K562 (cell line): ENCODE measurements around the gene ACLY.
A peak's percentile ranks its signal among the peaks of the same experiment; 100 is the strongest.

Source experiments
- JUN ChIP-seq, 2 experiments: sonication (generic) in 1 of 2; formaldehyde crosslinking in 1 of 2; IDR thresholded peaks; 2 replicates each; pipeline versions ENCODE4 v1.6.1 to v1.8.0; 2012 to 2022; ENCODE audit warnings: borderline replicate concordance in 2 of 2, mild to moderate bottlenecking in 2 of 2, improper control_type of control experiment in 1 of 2, low read depth in 1 of 2, low read length in 1 of 2, missing genetic modification reagents in 1 of 2
- TBL1XR1 ChIP-seq, 2 experiments: IDR thresholded peaks; 2 replicates each; pipeline ENCODE4 v1.6.1; 2012; ENCODE audit warnings: improper control_type of control experiment in 2 of 2, low read length in 2 of 2, mild to moderate bottlenecking in 1 of 2
- ZFP30 ChIP-seq: fragments of 250-450 bp; sonication (Bioruptor Pico); IDR thresholded peaks from 2 replicates; pipeline ENCODE4 v1.8.0; 2022; ENCODE audit warnings: moderate library complexity, mild to moderate bottlenecking, inconsistent platforms, borderline replicate concordance
- TF ChIP-seq, protein P1 (sequence below): sonication (generic); formaldehyde crosslinking; IDR thresholded peaks from 2 replicates; pipeline ENCODE4 v1.9.0; 2022; ENCODE audit warnings: mild to moderate bottlenecking, missing genetic modification reagents
- TF ChIP-seq, protein P2 (sequence below): sonication (generic); formaldehyde crosslinking; IDR thresholded peaks from 2 replicates; pipeline ENCODE4 v1.8.1; 2023; ENCODE audit warnings: mild to moderate bottlenecking, missing genetic modification reagents
- TF ChIP-seq, protein P3 (sequence below), 2 experiments: IDR thresholded peaks in 1 of 2; conservative IDR thresholded peaks in 1 of 2; 2 replicates each; pipeline ENCODE4 v1.6.1; 2016; ENCODE audit warnings: low read depth in 2 of 2, mild to moderate bottlenecking in 1 of 2, missing compliant biosample characterization in 1 of 2, missing genetic modification characterization in 1 of 2, moderate library complexity in 1 of 2

DNA sequence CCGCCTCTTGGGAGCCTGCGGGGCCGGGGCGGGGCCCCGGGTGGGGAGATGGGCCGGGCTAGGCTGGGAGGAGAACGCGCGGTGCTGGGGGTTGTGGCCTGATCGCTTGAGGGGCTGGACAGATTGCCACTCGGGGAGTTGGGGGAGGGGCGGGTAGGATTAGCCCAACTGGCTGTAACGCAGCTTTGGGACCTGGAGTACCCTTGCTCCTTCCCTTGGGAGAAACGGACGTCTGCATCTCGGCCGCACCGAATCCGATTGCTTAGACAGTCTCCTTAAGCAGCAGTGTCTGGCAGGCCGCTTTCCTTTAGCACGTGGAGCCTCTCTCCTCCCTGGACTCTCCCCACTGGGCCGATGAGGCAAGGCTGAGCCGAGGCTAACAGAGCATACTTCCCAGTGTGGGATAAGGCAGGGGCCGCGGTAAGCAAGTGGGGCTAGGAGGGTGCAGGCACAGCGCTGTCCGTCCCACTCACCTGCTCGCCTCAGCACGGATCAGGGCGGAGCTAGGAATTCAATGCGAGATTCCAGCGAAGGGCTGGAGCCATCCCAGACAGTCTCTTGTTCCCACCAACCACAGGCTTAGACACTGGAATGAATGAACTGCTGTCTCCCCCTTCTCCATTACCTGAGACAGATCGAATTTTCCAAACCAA is 540 bp upstream of the ACLY start:
- TF ChIP-seq, protein P1, sequence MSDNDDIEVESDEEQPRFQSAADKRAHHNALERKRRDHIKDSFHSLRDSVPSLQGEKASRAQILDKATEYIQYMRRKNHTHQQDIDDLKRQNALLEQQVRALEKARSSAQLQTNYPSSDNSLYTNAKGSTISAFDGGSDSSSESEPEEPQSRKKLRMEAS (CRISPR knock-in tag): peak; percentile 66
- TF ChIP-seq, protein P2, sequence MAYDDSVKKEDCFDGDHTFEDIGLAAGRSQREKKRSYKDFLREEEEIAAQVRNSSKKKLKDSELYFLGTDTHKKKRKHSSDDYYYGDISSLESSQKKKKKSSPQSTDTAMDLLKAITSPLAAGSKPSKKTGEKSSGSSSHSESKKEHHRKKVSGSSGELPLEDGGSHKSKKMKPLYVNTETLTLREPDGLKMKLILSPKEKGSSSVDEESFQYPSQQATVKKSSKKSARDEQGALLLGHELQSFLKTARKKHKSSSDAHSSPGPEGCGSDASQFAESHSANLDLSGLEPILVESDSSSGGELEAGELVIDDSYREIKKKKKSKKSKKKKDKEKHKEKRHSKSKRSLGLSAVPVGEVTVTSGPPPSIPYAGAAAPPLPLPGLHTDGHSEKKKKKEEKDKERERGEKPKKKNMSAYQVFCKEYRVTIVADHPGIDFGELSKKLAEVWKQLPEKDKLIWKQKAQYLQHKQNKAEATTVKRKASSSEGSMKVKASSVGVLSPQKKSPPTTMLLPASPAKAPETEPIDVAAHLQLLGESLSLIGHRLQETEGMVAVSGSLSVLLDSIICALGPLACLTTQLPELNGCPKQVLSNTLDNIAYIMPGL (CRISPR knock-in tag): no peak
- TF ChIP-seq ZFP30: no peak
- TF ChIP-seq JUN (IDR thresholded peaks at IDR 0.05; ENCODE audit: borderline replicate concordance, low read depth, low read length): no peak
- TF ChIP-seq JUN (CRISPR knock-in tag; IDR thresholded peaks at IDR 0.05; ENCODE audit: borderline replicate concordance): no peak
- no peak for TF ChIP-seq TBL1XR1 (IDR thresholded peaks at IDR 0.05; ENCODE audit: low read length in 2 of 2)
- TF ChIP-seq, protein P3, sequence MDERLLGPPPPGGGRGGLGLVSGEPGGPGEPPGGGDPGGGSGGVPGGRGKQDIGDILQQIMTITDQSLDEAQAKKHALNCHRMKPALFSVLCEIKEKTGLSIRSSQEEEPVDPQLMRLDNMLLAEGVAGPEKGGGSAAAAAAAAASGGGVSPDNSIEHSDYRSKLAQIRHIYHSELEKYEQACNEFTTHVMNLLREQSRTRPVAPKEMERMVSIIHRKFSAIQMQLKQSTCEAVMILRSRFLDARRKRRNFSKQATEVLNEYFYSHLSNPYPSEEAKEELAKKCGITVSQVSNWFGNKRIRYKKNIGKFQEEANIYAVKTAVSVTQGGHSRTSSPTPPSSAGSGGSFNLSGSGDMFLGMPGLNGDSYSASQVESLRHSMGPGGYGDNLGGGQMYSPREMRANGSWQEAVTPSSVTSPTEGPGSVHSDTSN (CRISPR knock-in tag; IDR thresholded peaks at IDR 0.05; ENCODE audit: low read depth): no peak
- TF ChIP-seq, protein P3 (tag; conservative IDR thresholded peaks at IDR 0.05; ENCODE audit: low read depth): no peak
